Peyer's patch (tissue), 4 donors: ENCODE data around the gene MAP3K13. TPM values are rescaled to one million over a fixed set of nuclear protein-coding genes. Genes with fewer than 3 reads are reported as not detected.

ENCODE experiments used
- DNase-seq, 3 donors: peaks; one replicate each; pipeline ENCODE4 v3.0.0-alpha.2; 2017 to 2019
- H3K27ac ChIP-seq, 4 donors: fragments of 200-600 bp; sonication (generic); one replicate each; pipeline ENCODE4 v1.5.1; 2016 to 2019
- H3K27me3 ChIP-seq, 2 donors: fragments of 200-600 bp; sonication (generic); one replicate each; pipeline ENCODE4 v1.5.1; 2019
- H3K36me3 ChIP-seq, 3 donors: fragments of 200-600 bp; sonication (generic); one replicate each; pipeline ENCODE4 v1.5.1; 2016 to 2019
- H3K4me1 ChIP-seq, 4 donors: fragments of 200-600 bp; sonication (generic); one replicate each; pipeline ENCODE4 v1.5.1; 2016 to 2019
- H3K4me3 ChIP-seq, 4 donors: fragments of 200-600 bp; sonication (generic); 1 replicate in 3 of 4; 2 replicates in 1 of 4; pipeline ENCODE4 v1.5.1; 2016 to 2019; ENCODE audit warnings: mild to moderate bottlenecking in 1 of 4
- H3K9me3 ChIP-seq, 4 donors: fragments of 200-600 bp; sonication (generic); one replicate each; pipeline ENCODE4 v1.5.1; 2016 to 2019; ENCODE audit warnings: mild to moderate bottlenecking in 1 of 4
- CTCF ChIP-seq, 6 experiments: fragments of 450-650 bp in 4 of 6; fragments of 200-600 bp in 2 of 6; sonication (generic) in 1 of 6; IDR thresholded peaks; one replicate each; pipeline ENCODE4 v1.5.1; 2017 to 2019; ENCODE audit warnings: antibody characterized with exemption in 6 of 6, mild to moderate bottlenecking in 3 of 6, moderate library complexity in 1 of 6
- POLR2A ChIP-seq, 2 donors: fragments of 450-650 bp; IDR thresholded peaks; one replicate each; pipeline ENCODE4 v1.5.1; 2017; ENCODE audit warnings: antibody characterized with exemption in 2 of 2, mild to moderate bottlenecking in 2 of 2, moderate library complexity in 2 of 2
- total RNA-seq, 4 donors: library from RNA; depleted of rRNA; stranded (reverse); fragments of >200 nt; gene quantifications; one replicate each; pipeline ENCODE4 v1.1.0, GENCODE V29; 2016

The MAP3K13 gene
- 10 to 100 TPM; 40.4 to 60.2 (median 52.1) TPM for total RNA-seq

- Histone ChIP-seq H3K36me3 (no peaks in the 10 kb centered on the region), H3K9me3 (no peaks in the 10 kb centered on the region), H3K4me3 (peak within 1 kb of the TSS; percentile 28 to 52 (median 40)), H3K4me1 (peaks cover 0 to 9% (median 0%) of the 10 kb centered on the region in 4 donors), H3K27me3 (no peaks in the 10 kb centered on the region), H3K27ac (peak within 1 kb of the TSS in 3 of 4 donors; percentile 15 to 67 (median 21))
- TF ChIP-seq CTCF (IDR thresholded peaks at IDR 0.05) (no peak), POLR2A (IDR thresholded peaks at IDR 0.05) (no peak)
- peak in 2 of 3 donors; percentile 60 to 79 for DNase-seq
Measured at GRCh38 chr3:185362850-185363661, at the start of gene MAP3K13. MAP3K13 (plus strand) TSS chr3:185363136; CDS start chr3:185428582, 65,446 bp downstream.

- H3K4me1 ChIP-seq = no peaks in the 10 kb centered on the region
- no peaks in the 10 kb centered on the region for H3K27me3 ChIP-seq
- no peaks in the 10 kb centered on the region for H3K36me3 ChIP-seq
- H3K27ac ChIP-seq = no peak overlapping the region
- no peak for DNase-seq
- H3K9me3 ChIP-seq = no peaks in the 10 kb centered on the region
- TF ChIP-seq POLR2A (IDR thresholded peaks at IDR 0.05) (no peak), CTCF (IDR thresholded peaks at IDR 0.05) (no peak)
- H3K4me3 ChIP-seq = no peak overlapping the region
Measured at GRCh38 chr3:185313693-185314246, 49.2 kb upstream of the MAP3K13 start.

GRCh38 chr3:185316740-185317412 is 46.1 kb upstream of the MAP3K13 start:
- TF ChIP-seq CTCF (IDR thresholded peaks at IDR 0.05) (no peak), POLR2A (IDR thresholded peaks at IDR 0.05) (no peak)
- Histone ChIP-seq H3K36me3 (no peaks in the 10 kb centered on the region), H3K27ac (peak overlapping the region in 2 of 4 donors; percentile 16 to 22), H3K9me3 (no peaks in the 10 kb centered on the region), H3K4me3 (peak overlapping the region in 1 of 4 donors; percentile 4), H3K4me1 (no peaks in the 10 kb centered on the region), H3K27me3 (no peaks in the 10 kb centered on the region)
- no peak for DNase-seq

- Histone ChIP-seq H3K9me3 (no peaks in the 10 kb centered on the region), H3K4me3 (no peak overlapping the region), H3K36me3 (no peaks in the 10 kb centered on the region), H3K27me3 (no peaks in the 10 kb centered on the region), H3K4me1 (no peaks in the 10 kb centered on the region), H3K27ac (no peak overlapping the region)
- no peak for DNase-seq
- TF ChIP-seq CTCF (IDR thresholded peaks at IDR 0.05) (no peak), POLR2A (IDR thresholded peaks at IDR 0.05) (no peak)
Measured at GRCh38 chr3:185317674-185318073, 45.3 kb upstream of the MAP3K13 start.

- H3K36me3 ChIP-seq = no peaks in the 10 kb centered on the region
- TF ChIP-seq CTCF (IDR thresholded peaks at IDR 0.05) (no peak), POLR2A (IDR thresholded peaks at IDR 0.05) (no peak)
- DNase-seq = no peak
- no peaks in the 10 kb centered on the region for H3K9me3 ChIP-seq
- no peak overlapping the region for H3K4me3 ChIP-seq
- no peaks in the 10 kb centered on the region for H3K4me1 ChIP-seq
- no peaks in the 10 kb centered on the region for H3K27me3 ChIP-seq
- H3K27ac ChIP-seq = no peak overlapping the region
Measured at GRCh38 chr3:185318141-185318540, 44.8 kb upstream of the MAP3K13 start.
